Raji (cell line): ENCODE data around the gene RSPH1.

Experiments
- POLR2A ChIP-seq: IDR thresholded peaks from 2 replicates; pipeline ENCODE4 v1.6.1; 2011; ENCODE audit warnings: low read depth, low read length, control low read depth; ENCODE audit not compliant: insufficient read depth

Gene RSPH1

GRCh38 chr21:42496120-42496838, at the start of gene RSPH1:
Gene RSPH1, minus strand, starts transcription at chr21:42496224. Its CDS starts 38 bp downstream, at chr21:42496186.
- peak; percentile 55 for TF ChIP-seq POLR2A

GRCh38 chr21:42545745-42546144, 49.7 kb upstream of the RSPH1 start:
- no peak for TF ChIP-seq POLR2A

GRCh38 chr21:42545317-42545716, 49.3 kb upstream of the RSPH1 start:
- no peak for TF ChIP-seq POLR2A

DNA sequence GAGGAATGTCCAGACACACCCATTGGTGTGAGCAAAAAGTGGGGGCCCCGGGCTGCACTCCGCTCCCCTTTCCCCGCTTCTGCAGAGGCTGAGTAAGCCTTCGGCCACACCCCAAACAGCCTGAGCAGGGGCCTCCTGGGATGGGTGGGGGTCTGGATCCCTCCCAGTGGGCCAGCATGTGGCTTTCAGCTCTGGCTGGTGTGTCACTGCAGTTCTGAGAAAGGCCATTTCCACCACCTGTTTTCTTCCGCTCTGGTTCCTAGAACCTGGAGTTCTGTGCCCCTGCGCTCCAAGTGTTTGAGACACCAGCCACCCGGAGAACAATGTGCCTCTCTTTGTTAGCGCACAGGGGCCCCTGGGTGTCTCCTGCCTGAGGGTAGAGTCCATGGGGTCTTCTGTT, 48.5 kb upstream of the RSPH1 start:
- TF ChIP-seq POLR2A: no peak

DNA sequence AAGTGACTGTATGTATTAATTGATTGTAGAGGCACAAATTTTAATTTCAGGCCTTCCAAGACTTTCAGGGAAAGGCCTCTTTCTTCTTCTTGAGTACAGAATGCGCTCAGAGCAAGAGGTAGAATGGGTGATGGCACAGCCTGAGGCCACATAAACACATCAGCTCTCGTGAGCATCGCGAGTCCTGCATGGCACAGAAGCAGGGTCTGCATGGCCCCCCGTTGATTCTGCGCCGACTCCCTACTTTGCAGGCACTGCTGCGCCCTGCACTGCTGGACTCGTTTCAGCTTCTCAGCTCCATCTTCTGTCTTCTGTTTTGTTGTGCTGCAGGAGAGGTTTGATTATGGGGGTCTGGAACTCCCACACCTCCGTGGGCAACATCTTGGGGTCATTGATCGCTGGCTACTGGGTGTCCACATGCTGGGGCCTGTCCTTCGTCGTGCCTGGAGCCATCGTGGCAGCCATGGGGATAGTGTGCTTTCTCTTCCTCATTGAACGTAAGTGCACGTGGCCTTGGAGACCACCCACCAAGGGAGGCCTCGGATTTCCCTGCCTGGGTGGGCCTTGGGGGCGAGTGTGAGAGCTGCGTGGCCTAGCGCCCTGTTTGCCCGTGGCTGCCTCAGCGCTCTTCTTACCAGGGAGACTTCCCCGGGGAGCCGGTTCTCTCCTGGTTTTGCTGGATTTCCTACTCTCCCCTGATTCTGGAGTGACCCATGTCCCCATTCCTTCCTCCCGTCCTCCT, 47.3 kb upstream of the RSPH1 start:
- TF ChIP-seq POLR2A: no peak

DNA sequence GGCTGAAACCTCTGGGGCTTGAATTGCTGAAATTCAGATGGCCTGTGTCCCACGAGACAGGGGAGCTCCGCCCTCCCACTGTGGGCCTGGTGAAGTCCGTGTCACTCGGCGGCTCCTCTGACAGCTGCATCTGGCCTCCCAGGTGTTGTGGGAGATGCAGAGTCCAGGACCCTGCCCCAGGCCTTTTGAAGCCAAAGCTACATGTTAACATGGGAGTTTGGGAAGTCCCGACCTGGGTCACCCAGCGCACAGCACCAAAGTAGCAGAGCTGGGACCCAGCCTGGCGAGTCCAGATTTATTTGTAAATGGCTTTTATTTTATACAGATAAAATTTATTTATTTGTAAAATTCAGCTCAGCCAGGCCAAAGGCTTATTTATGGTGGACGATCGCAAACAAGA, 46.6 kb upstream of the RSPH1 start:
- no peak for TF ChIP-seq POLR2A

DNA sequence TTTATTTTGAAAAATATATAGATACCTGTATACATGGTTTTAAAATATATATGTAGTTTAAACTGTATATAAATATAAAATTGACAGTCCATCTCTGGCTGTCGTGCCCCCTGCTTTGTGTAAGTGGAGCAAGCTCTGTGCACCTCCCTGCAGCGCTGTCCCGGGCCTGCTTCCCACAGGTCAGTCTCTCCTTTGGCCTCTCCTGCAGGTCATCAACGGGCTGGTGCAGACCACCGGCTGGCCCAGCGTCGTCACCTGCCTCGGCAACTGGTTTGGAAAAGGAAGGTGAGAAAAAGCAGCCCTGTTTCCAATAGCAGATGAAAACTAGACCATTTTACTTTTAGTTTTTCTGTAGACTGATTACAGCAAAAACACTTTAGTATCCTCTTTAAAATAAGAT, 46.2 kb upstream of the RSPH1 start:
- no peak for TF ChIP-seq POLR2A

DNA sequence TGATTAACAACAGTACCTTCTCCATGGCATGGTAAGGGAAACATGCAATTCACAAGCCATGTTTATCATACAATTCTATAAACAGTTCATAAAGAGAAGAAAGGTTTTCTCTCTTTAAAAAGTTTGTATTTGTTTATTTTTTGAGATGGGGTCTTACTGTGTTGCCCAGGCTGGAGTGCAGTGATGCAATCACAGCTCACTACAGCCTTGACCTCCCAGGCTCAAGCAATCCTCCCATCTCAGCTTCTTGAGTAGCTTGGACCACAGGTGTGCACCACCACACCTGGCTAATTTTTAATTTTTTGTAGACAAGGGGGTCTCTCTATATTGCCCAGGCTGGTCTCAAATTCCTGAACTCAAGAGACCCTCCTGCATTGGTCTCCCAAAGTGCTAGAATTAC, 45.6 kb upstream of the RSPH1 start:
- no peak for TF ChIP-seq POLR2A

- TF ChIP-seq POLR2A: no peak
Measured at GRCh38 chr21:42541174-42541573, 45.1 kb upstream of the RSPH1 start.

DNA sequence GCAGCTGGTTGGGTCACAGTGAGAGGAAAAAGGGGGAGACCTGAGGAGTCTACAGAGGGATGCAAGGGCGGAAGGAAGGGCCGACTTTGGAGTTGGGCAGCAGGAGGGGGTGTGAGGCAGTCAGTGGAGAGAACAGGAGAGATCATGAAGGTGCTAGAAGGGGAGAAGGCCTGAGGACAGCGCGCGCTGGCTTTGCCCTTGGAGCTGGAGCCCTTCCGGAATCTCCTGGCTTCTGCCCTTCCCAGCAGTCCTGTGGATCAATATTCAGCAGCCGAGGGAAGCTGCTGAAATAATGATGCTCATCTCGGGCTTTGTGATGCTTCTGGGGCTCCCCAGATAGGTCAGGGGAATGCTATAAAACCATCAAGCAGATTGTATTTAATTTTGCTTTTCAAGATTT, 44.4 kb upstream of the RSPH1 start:
- TF ChIP-seq POLR2A: no peak

DNA sequence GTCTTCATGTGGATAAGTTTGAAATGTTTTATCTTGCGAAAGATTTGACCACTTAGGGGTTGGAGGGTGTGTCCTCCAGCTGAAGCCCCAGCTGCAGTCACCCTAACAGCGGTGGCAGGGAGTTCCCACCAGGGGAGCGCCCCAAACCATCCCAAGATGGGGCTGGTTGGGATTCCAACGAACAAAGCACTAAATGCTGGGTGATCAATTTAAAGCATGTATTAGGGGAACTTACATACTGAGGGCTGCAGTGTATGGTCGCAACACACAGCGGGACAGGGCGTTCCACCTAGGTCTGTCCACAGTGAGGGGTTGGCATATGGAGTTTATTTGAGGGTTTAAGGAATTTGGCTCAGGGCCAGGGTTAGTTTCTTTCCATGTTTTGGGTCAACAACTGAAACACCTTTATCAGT, 43.9 kb upstream of the RSPH1 start:
- TF ChIP-seq POLR2A: no peak

GRCh38 chr21:42539342-42539741, 43.3 kb upstream of the RSPH1 start:
- TF ChIP-seq POLR2A: no peak

GRCh38 chr21:42538479-42539275, 42.7 kb upstream of the RSPH1 start:
- TF ChIP-seq POLR2A: no peak

DNA sequence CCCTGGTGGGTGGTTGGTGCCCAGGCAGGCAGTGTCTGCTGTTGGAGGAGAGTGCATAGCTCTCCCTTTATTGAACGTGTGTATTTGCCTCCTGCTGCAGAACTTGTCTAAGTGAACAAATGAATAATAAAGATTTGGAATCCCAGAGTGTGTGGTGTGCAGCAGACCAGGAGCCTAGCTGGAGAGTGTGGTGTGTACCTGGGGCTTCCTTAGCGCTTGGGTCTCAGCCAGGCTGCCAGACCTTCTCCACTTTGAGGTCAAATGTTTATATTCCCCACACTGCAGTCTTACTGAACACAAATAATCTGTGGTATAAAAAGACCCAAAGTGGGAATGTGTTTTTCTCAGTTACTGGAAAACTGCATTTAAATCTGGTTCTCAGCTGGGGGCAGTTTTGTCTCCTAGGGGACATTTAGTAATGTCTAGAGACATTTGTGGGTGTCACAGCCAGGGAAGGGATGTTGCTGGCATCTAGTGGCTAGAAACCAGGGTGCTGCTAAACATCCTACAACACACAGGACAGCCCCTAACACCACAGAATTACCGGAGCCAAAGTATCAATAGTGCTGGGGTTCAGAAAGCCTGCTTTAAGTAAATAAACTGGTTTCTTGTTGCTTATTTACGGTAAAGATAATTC, 41.2 kb upstream of the RSPH1 start:
- TF ChIP-seq POLR2A: no peak

- no peak for TF ChIP-seq POLR2A
Measured at GRCh38 chr21:42536601-42537000, 40.6 kb upstream of the RSPH1 start.
